Stimulated activated CD8-positive, alpha-beta memory T cell treated with anti-CD3 and anti-CD28 coated beads, Interleukin-7, amount 100 ng/mL, for 1 hour (primary cell): ENCODE results near the gene SELENOT.
"Not testable (repeated sequence)": the region's sequence is repeated elsewhere in the genome, so short reads cannot be mapped to it uniquely, and the experiment has no call there.

Experiments
- DNase-seq, 2 donors: peaks; one replicate each; pipeline ENCODE4 v3.0.0-alpha.2; 2020; ENCODE audit warnings: low read depth in 2 of 2

SELENOT gene

GRCh38 chr3:150607267-150608065 is 4.3 kb downstream of the SELENOT start:
- DNase-seq, result no peak

- no peak for DNase-seq
These were observed 6.9 kb downstream of the SELENOT start for GRCh38 chr3:150609988-150610387.

- no peak for DNase-seq
These were observed 7.7 kb downstream of the SELENOT start for GRCh38 chr3:150610785-150611184.

GRCh38 chr3:150611666-150612065 is 8.5 kb downstream of the SELENOT start:
- DNase-seq, result no peak

- no peak for DNase-seq
These were observed 9.4 kb downstream of the SELENOT start for GRCh38 chr3:150612494-150612893.

GRCh38 chr3:150613034-150613433 is 9.9 kb downstream of the SELENOT start:
- no peak for DNase-seq

- no peak for DNase-seq
These were observed 10.8 kb downstream of the SELENOT start for GRCh38 chr3:150613709-150614480.

GRCh38 chr3:150620002-150620689 is 17.0 kb downstream of the SELENOT start:
- DNase-seq, result no peak

- not testable (repeated sequence) for DNase-seq
These were observed 19.8 kb downstream of the SELENOT start for GRCh38 chr3:150622955-150623354.

GRCh38 chr3:150623945-150624344 is 20.8 kb downstream of the SELENOT start:
- no peak for DNase-seq

- DNase-seq, result no peak
These were observed 23.2 kb downstream of the SELENOT start for GRCh38 chr3:150626148-150626930.

- DNase-seq, result no peak
These were observed 24.4 kb downstream of the SELENOT start for GRCh38 chr3:150627557-150627956.

GRCh38 chr3:150631515-150632221 is 28.5 kb downstream of the SELENOT start:
- no peak for DNase-seq

GRCh38 chr3:150635076-150635475 is 32.0 kb downstream of the SELENOT start:
- DNase-seq, result no peak

GRCh38 chr3:150635526-150635925 is 32.4 kb downstream of the SELENOT start:
- no peak for DNase-seq

- no peak for DNase-seq
These were observed 33.1 kb downstream of the SELENOT start for GRCh38 chr3:150636258-150636657.

- no peak for DNase-seq
These were observed 36.1 kb downstream of the SELENOT start for GRCh38 chr3:150639262-150639661.

GRCh38 chr3:150640256-150640655 is 37.1 kb downstream of the SELENOT start:
- DNase-seq, result no peak

- DNase-seq, result no peak
These were observed 50.0 kb downstream of the SELENOT start for GRCh38 chr3:150653110-150653561.

- no peak for DNase-seq
These were observed 53.2 kb downstream of the SELENOT start for GRCh38 chr3:150656316-150656715.
